HG02840 (cell line): ENCODE measurements around the gene SLC11A2.
"Not testable (repeated sequence)": the region's sequence is repeated elsewhere in the genome, so short reads cannot be mapped to it uniquely, and the experiment has no call there.

Experiments
- ATAC-seq: cut with Tn5 transposase; IDR thresholded peaks from one replicate; pipeline ENCODE4 v1.9.1; 2021; ENCODE audit warnings: mild to moderate bottlenecking, moderate library complexity, moderate number of reproducible peaks; ENCODE audit not compliant: unreplicated experiment, low FRiP score

Gene SLC11A2

DNA sequence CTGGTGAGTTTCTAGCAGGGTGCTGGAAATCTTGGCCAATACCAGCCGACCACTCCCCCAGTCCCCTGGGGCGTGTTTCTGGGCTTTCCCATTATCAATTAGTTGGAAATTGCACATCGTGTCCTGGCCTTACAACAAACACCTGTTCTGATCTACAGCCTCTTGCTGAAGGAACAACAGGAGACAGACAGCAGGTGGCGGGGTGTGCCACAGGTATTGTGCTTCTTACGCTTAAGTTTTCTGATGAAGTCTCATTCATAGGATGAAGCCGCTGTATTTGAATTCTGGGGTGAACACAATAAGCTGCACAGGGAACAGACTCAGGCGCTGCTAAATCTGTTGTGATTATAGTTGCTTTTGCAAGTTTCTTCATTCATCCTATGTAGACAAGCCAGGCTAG, 73.1 kb downstream of the SLC11A2 start:
- ATAC-seq, result no peak

DNA sequence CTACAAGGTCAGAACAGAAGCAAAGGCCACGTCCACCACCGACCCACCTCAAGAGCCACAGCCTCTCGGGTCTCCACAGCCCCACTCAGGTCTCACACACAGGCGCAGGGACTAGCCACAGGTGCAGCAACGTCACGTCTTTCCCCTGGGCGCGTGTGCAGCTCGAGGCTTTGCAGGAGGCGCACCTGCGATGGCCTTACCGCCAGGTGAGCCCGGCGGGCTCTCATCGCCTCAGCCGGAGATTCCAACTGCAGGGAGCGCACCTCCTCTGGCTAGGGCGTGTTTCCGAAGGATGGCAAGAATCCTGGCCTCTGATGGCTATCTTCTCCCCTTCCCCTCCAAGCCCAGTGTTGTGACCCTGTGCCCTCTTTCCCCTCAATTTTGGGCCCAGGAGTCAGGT, 73.7 kb downstream of the SLC11A2 start, which contains the start of gene HIGD1C:
TSS of gene HIGD1C (plus strand) at position 35 of the 400 bp plus-strand sequence. CDS start 1,455 bp downstream, outside the sequence.
- no peak for ATAC-seq

GRCh38 chr12:50951112-50951511, 75.1 kb downstream of the SLC11A2 start:
- no peak for ATAC-seq

DNA sequence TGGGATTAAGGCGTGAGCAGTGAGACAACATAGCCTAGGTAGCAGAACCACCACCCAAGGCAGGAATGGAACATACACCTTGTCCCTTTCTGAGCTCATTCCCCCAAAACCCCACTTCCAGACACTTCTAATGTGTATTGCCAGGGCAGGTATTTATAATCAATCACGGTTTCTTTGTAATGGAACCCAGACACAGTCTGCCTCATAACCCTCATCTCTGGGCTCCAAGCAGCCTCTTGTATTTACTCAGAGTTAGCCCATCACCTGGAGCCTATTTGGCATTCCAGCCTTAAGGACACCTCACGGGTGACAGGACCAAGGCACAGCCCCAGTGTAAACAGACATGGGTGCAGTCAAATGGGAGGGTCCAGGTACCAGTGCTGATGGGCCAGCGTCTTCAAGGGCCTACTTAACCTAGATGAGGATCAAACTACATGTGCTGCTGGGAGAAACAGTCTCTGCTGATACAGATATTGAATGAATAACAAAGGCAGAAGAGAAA, 76.3 kb downstream of the SLC11A2 start:
- ATAC-seq, result no peak

DNA sequence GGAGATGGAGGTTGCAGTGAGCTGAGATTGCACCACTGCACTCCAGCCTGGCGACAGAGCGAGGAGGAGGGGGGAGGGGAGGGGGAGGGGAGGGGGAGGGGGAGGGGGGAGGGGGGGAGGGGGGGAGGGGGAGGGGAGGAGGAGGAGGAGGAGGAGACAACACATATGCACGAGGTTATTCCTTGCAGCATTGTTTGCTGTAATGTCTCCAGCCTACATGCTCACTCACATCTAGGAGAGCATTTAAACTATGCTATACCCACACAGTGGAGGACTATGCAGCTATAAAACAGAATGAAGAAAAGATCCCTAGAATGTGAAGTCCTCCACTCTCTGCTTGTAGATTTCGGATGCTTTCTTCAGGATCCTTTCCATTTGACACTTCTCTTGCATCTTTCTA, 77.4 kb downstream of the SLC11A2 start:
- ATAC-seq, result no peak

GRCh38 chr12:50947933-50948626, 78.1 kb downstream of the SLC11A2 start:
- ATAC-seq, result no peak

DNA sequence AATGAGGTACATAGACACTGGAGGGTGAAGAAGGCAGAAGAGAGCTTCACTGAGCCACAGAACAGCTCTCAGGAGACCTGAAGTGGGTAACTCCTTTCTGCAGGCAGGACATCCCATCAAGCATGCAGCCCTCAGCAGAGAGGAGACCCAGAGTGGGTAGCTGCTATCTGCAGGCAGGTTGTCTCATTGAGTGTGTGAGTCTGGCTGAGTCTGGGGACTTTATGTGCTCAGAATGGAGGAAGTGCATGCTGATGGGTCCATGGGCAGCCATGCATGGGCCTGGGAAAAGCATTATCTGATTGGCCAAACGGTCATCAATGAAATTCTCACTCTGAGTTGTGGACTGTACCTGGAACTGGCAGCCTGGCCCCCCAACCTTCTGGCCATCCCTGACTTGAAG, 88.5 kb downstream of the SLC11A2 start:
- no peak for ATAC-seq

- ATAC-seq, result no peak
These were observed 89.2 kb downstream of the SLC11A2 start for GRCh38 chr12:50936821-50937530.

GRCh38 chr12:50934981-50935807, 91.0 kb downstream of the SLC11A2 start:
- ATAC-seq, result no peak

DNA sequence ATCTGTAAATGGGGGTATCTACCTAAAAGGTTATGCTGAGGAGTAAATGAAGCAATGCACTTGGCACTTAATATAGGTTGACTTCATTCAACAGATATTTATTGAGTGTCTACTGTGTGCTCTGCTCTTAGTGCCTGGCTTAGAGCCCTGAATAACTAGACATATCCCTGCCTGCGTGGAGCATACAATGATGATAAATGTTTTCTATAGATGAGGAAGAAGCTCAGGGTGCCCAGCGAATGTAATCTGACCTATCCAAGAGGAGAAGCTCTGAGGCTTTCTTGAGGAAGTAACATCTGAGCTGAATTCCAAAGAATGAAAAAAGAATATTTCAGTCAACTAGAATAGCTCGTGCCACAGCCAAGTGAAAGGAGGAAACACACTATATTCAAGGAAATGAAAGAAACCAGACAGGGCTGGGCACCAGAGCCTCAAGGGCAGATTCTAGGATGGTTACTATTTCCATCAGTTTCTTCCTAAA, 91.8 kb downstream of the SLC11A2 start:
- ATAC-seq, result no peak

DNA sequence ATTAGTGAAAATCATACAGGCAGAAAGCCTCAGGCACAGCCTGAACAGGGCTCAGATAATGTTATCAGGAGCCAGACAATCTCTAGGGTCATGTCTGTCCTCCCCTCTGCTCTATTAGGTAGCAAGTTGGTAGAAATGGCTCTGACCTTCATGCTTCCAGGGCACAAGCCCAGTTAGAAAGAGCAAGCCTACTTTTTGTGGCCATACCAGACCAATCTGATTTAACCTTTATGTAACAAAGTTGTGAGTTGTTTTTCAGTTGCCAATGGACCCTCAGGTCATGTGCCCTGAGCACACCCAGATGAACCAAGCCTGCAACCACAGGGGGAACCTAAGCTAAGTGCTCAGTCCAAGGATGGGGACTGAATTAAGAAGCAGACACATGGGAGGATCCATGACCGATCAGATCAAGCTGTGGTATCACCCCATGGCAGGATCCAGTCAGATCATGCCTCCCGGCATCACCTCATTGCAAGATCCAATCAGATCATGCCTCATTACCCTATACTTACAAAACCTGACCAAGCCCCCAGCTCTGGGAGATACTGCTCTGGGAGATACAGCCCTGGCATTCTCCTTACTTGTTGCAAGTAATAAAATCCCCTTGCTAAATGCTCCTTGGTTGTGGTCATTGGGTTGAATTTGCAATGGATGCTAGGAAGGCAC, 92.6 kb downstream of the SLC11A2 start:
- ATAC-seq, result no peak

- ATAC-seq, result no peak
These were observed 93.3 kb downstream of the SLC11A2 start for GRCh38 chr12:50932787-50933280.

DNA sequence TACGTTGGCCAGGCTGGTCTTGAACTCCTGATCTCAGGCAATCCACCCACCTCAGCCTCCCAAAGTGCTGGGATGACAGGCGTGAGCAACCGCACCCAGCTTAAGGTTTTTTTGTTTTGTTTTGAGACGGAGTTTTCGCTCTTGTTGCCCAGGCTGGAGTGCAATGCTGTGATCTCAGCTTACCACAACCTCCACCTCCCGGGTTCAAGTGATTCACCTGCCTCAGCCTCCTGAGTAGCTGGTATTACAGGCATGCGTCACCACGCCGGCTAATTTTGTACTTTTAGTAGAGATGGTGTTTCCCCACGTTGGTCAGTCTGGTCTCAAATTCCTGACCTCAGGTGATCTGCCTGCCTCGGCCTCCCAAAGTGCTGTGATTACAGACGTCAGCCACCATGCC, 95.7 kb downstream of the SLC11A2 start:
- ATAC-seq, result not testable (repeated sequence)

DNA sequence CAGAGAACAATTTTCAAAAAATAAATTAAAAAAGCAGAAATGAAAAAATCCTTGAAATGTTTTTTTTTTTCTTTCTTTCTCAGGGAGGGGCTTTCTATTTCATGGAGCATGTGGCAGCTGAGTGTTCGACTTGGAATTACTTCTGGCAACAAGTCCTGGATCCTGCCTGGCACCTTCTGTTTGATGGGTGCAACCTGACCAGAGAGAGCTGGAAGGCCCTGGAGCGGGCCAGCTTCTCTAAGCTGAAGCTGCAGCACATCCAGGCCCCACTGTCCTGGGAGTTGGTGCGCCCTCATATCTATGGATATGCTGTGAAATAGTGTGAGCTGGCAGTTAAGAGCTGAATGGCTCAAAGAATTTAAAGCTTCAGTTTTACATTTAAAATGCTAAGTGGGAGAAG, 96.4 kb downstream of the SLC11A2 start:
- ATAC-seq, result no peak
